Testis (tissue), 3 donors: ENCODE data around the gene XK. TPM values are rescaled to one million over a fixed set of nuclear protein-coding genes. Genes with fewer than 3 reads are reported as not detected.

Source experiments
- DNase-seq: peaks from one replicate; pipeline ENCODE4 v3.0.0-alpha.2; 2019
- H3K27ac ChIP-seq, 2 donors: fragments of 200-600 bp; sonication (generic); one replicate each; pipeline ENCODE4 v1.5.1; 2019
- H3K27me3 ChIP-seq: fragments of 200-600 bp; sonication (generic); one replicate; pipeline ENCODE4 v1.5.1; 2019
- H3K36me3 ChIP-seq: fragments of 200-600 bp; sonication (generic); one replicate; pipeline ENCODE4 v1.5.1; 2017; ENCODE audit warnings: low read depth; ENCODE audit errors: missing control alignments
- H3K4me1 ChIP-seq: fragments of 200-600 bp; sonication (generic); one replicate; pipeline ENCODE4 v1.5.1; 2019
- H3K4me3 ChIP-seq, 2 donors: fragments of 200-600 bp; sonication (generic); one replicate each; pipeline ENCODE4 v1.5.1; 2017 to 2019
- H3K9me3 ChIP-seq: fragments of 200-600 bp; sonication (generic); one replicate; pipeline ENCODE4 v1.5.1; 2017
- CTCF ChIP-seq, 3 experiments: fragments of 450-650 bp in 2 of 3; fragments of 200-600 bp in 1 of 3; sonication (generic) in 1 of 3; IDR thresholded peaks; one replicate each; pipeline ENCODE4 v1.5.1; 2016 to 2019; ENCODE audit warnings: antibody characterized with exemption in 3 of 3, mild to moderate bottlenecking in 2 of 3, moderate library complexity in 1 of 3
- POLR2A ChIP-seq: fragments of 450-650 bp; IDR thresholded peaks from one replicate; pipeline ENCODE4 v1.6.1; 2017; ENCODE audit warnings: antibody characterized with exemption, mild to moderate bottlenecking, moderate library complexity
- WGBS, 2 donors: methylation state at CpG; one replicate each; pipeline ENCODE4 v1.1.5; 2018; 5-methylcytosine and 5-hydroxymethylcytosine counted together
- intact Hi-C: fragments of 100-400 bp; cut with DNase I; formaldehyde crosslinking; loops from one replicate; pipeline ENCODE4 v1.15.1; 2023; ENCODE audit warnings: low total_unique reads
- polyA plus RNA-seq: library from polyadenylated mRNA; stranded (reverse); fragments of 350-450 nt; fragmentation: Illumina TruSeq; extraction: RNeasy Lipid Tissue Mini Kit (QIAGEN cat#74804); gene quantifications from one replicate; pipeline ENCODE4 v1.2.3, GENCODE V29; 2014; ENCODE audit warnings: low read depth, low replicate concordance; ENCODE audit not compliant: insufficient read depth
- total RNA-seq, 2 donors: library from RNA; depleted of rRNA; stranded (reverse); fragments of >200 nt; gene quantifications; one replicate each; pipeline ENCODE4 v1.2.3, GENCODE V29; 2016

The XK gene
- total and polyA plus RNA-seq, 3 donors from 2014 or later: 2.6 to 4.3 (median 3.3) TPM

- Histone ChIP-seq H3K4me3 (no peak overlapping the region), H3K27ac (no peak overlapping the region), H3K4me1 (no peaks in the 10 kb centered on the region), H3K27me3 (no peaks in the 10 kb centered on the region), H3K36me3 (no peaks in the 10 kb centered on the region), H3K9me3 (no peaks in the 10 kb centered on the region)
- no peak for DNase-seq
- WGBS, 2 donors: 91 to 100% methylated on average over 2 of the region's 2 CpGs
- intact Hi-C loops: no loop called here
- TF ChIP-seq CTCF (IDR thresholded peaks at IDR 0.05) (no peak), POLR2A (no peak)
Measured at GRCh38 chrX:37754516-37754915, 68.9 kb downstream of the XK start.

GRCh38 chrX:37755025-37755424 is 69.4 kb downstream of the XK start:
- TF ChIP-seq POLR2A (no peak), CTCF (IDR thresholded peaks at IDR 0.05) (no peak)
- Histone ChIP-seq H3K9me3 (no peaks in the 10 kb centered on the region), H3K4me1 (no peaks in the 10 kb centered on the region), H3K36me3 (no peaks in the 10 kb centered on the region), H3K27ac (no peak overlapping the region), H3K27me3 (no peaks in the 10 kb centered on the region), H3K4me3 (no peak overlapping the region)
- intact Hi-C loops: no loop called here
- no peak for DNase-seq

GRCh38 chrX:37757082-37757481 is 71.5 kb downstream of the XK start:
- Histone ChIP-seq H3K27ac (no peak overlapping the region), H3K27me3 (no peaks in the 10 kb centered on the region), H3K4me3 (no peak overlapping the region), H3K36me3 (no peaks in the 10 kb centered on the region), H3K4me1 (no peaks in the 10 kb centered on the region), H3K9me3 (no peaks in the 10 kb centered on the region)
- DNase-seq: no peak
- intact Hi-C loops: no loop called here
- no peak for TF ChIP-seq CTCF (IDR thresholded peaks at IDR 0.05)
- no peak for TF ChIP-seq POLR2A

- Histone ChIP-seq H3K4me3 (no peak overlapping the region), H3K27ac (no peak overlapping the region), H3K27me3 (no peaks in the 10 kb centered on the region), H3K36me3 (no peaks in the 10 kb centered on the region), H3K4me1 (no peaks in the 10 kb centered on the region), H3K9me3 (no peaks in the 10 kb centered on the region)
- TF ChIP-seq POLR2A (no peak), CTCF (IDR thresholded peaks at IDR 0.05) (no peak)
- intact Hi-C loops: no loop called here
- DNase-seq: no peak
- 85 to 90% methylated on average over 1 of the region's 1 CpG for WGBS, 2 donors
Measured at GRCh38 chrX:37759351-37759750, 73.8 kb downstream of the XK start.

- TF ChIP-seq POLR2A: no peak
- no peak for TF ChIP-seq CTCF (IDR thresholded peaks at IDR 0.05)
- Histone ChIP-seq H3K4me3 (no peak overlapping the region), H3K27ac (no peak overlapping the region), H3K4me1 (no peaks in the 10 kb centered on the region), H3K27me3 (no peaks in the 10 kb centered on the region), H3K36me3 (no peaks in the 10 kb centered on the region), H3K9me3 (no peaks in the 10 kb centered on the region)
- intact Hi-C loops: no loop called here
- 88 to 92% methylated on average over 2 of the region's 2 CpGs for WGBS, 2 donors
- DNase-seq: no peak
Measured at GRCh38 chrX:37759878-37760418, 74.4 kb downstream of the XK start.
